Loucy (cell line): Measurements from ENCODE around the gene LAMB4.

ENCODE experiments used
- H2AFZ ChIP-seq: fragments of 200-600 bp; sonication (generic); 2 replicates; pipeline ENCODE4 v1.6.0; 2016; ENCODE audit warnings: antibody characterized with exemption, mild to moderate bottlenecking, low read length, moderate library complexity
- H3F3A ChIP-seq: fragments of 200-600 bp; 2 replicates; pipeline ENCODE4 v1.6.0; 2016; ENCODE audit warnings: antibody characterized with exemption, low read depth, mild to moderate bottlenecking
- H3K27me3 ChIP-seq: fragments of 200-600 bp; sonication (generic); 2 replicates; pipeline ENCODE4 v1.6.1; 2014; ENCODE audit warnings: low read length, mild to moderate bottlenecking; ENCODE audit not compliant: insufficient read depth, poor library complexity, severe bottlenecking
- H3K36me3 ChIP-seq: fragments of 200-600 bp; sonication (generic); 2 replicates; pipeline ENCODE4 v1.6.1; 2016; ENCODE audit warnings: low read length; ENCODE audit not compliant: insufficient read depth
- H3K4me1 ChIP-seq: fragments of 200-600 bp; sonication (generic); 2 replicates; pipeline ENCODE4 v1.5.1; 2014; ENCODE audit warnings: low read length, mild to moderate bottlenecking; ENCODE audit not compliant: insufficient read depth, poor library complexity, severe bottlenecking
- H3K4me2 ChIP-seq: fragments of 200-600 bp; sonication (generic); 2 replicates; pipeline ENCODE4 v1.6.0; 2014; ENCODE audit warnings: antibody characterized with exemption, low read length, low read depth, mild to moderate bottlenecking; ENCODE audit not compliant: poor library complexity, severe bottlenecking
- H3K4me3 ChIP-seq: fragments of 200-600 bp; sonication (generic); 2 replicates; pipeline ENCODE4 v1.5.1; 2014; ENCODE audit warnings: low read length, mild to moderate bottlenecking, mixed read lengths; ENCODE audit not compliant: poor library complexity, severe bottlenecking
- H3K79me2 ChIP-seq: fragments of 200-600 bp; sonication (generic); 2 replicates; pipeline ENCODE4 v1.6.1; 2014; ENCODE audit warnings: low read length; ENCODE audit not compliant: insufficient read depth
- H3K9ac ChIP-seq: fragments of 200-600 bp; sonication (generic); 2 replicates; pipeline ENCODE4 v1.6.0; 2014; ENCODE audit warnings: mild to moderate bottlenecking, low read depth, low read length, moderate library complexity; ENCODE audit not compliant: poor library complexity, severe bottlenecking
- H3K9me2 ChIP-seq: fragments of 200-600 bp; sonication (generic); replicated peaks from 2 replicates; pipeline ENCODE4 v1.6.1; 2016; ENCODE audit warnings: low read depth, low read length, mixed read lengths
- H3K9me3 ChIP-seq: fragments of 200-600 bp; sonication (generic); 2 replicates; pipeline ENCODE4 v1.6.1; 2014; ENCODE audit warnings: mild to moderate bottlenecking, antibody characterized with exemption, low read length, low read depth; ENCODE audit not compliant: insufficient read depth
- H4K20me1 ChIP-seq: fragments of 200-600 bp; sonication (generic); 2 replicates; pipeline ENCODE4 v1.6.0; 2014; ENCODE audit warnings: antibody characterized with exemption, low read length, mild to moderate bottlenecking; ENCODE audit not compliant: insufficient read depth, poor library complexity, severe bottlenecking
- EZH2phosphoT487 ChIP-seq: fragments of 200-600 bp; IDR thresholded peaks from 2 replicates; pipeline ENCODE4 v1.6.1; 2018; ENCODE audit warnings: antibody characterized with exemption, mild to moderate bottlenecking, moderate library complexity, borderline replicate concordance
- TF ChIP-seq, protein P1 (sequence below): fragments of 200-600 bp; sonication (generic); conservative IDR thresholded peaks from 2 replicates; pipeline ENCODE4 v1.5.1; 2014; ENCODE audit warnings: mild to moderate bottlenecking, antibody characterized with exemption, low read length

LAMB4 gene

DNA sequence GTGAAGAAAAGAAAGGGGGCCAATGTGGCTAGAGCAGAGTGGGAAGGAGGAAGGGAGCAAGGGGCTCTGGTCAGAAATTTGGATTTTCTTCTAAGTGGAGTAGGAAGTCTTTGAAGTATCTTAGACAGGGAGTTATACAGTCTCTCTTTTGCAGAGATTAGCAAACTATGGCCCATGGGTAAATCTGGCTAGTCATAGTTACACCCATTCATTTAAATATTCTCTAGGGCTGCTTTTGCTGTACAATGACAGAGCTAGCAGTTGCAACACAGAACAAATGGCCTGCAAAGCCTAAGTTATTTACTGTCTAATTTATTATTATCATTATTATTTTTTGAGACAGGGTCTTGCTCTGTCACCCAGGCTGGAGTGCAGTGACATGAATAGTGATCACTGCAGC, 10.5 kb upstream of the LAMB4 start:
- no peaks in the 10 kb centered on the region for H3K9me2 ChIP-seq
- no peaks in the 10 kb centered on the region for H4K20me1 ChIP-seq
- no peak overlapping the region for H2AFZ ChIP-seq
- H3F3A ChIP-seq = no peaks in the 10 kb centered on the region
- H3K4me3 ChIP-seq = no peak overlapping the region
- no peaks in the 10 kb centered on the region for H3K79me2 ChIP-seq
- no peak overlapping the region for H3K9ac ChIP-seq
- H3K27me3 ChIP-seq = no peaks in the 10 kb centered on the region
- H3K9me3 ChIP-seq = no peaks in the 10 kb centered on the region
- H3K4me1 ChIP-seq = no peaks in the 10 kb centered on the region
- no peaks in the 10 kb centered on the region for H3K36me3 ChIP-seq
- TF ChIP-seq, protein P1, sequence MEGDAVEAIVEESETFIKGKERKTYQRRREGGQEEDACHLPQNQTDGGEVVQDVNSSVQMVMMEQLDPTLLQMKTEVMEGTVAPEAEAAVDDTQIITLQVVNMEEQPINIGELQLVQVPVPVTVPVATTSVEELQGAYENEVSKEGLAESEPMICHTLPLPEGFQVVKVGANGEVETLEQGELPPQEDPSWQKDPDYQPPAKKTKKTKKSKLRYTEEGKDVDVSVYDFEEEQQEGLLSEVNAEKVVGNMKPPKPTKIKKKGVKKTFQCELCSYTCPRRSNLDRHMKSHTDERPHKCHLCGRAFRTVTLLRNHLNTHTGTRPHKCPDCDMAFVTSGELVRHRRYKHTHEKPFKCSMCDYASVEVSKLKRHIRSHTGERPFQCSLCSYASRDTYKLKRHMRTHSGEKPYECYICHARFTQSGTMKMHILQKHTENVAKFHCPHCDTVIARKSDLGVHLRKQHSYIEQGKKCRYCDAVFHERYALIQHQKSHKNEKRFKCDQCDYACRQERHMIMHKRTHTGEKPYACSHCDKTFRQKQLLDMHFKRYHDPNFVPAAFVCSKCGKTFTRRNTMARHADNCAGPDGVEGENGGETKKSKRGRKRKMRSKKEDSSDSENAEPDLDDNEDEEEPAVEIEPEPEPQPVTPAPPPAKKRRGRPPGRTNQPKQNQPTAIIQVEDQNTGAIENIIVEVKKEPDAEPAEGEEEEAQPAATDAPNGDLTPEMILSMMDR = no peak
- no peak for TF ChIP-seq EZH2phosphoT487
- no peak overlapping the region for H3K4me2 ChIP-seq

DNA sequence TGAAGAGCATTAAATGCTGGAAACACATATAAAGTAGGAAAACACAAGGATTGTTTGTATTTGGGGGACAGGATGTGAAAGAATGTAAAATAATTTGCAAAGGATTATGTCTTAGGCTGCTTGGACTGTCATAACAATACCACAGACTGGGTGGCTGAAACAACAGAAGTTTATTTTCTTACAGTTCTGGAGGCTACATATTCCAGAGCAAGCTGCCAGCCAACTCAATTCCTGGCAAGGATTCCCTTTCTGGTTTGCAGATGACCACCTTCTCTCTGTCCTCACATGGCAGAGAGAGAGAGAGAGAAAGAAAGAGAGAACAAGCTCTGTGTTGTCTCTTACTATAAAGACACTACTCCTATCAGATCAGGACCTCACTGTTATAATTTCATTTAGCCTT, 8.8 kb upstream of the LAMB4 start:
- Histone ChIP-seq H3K4me3 (no peak overlapping the region), H3K9me3 (no peaks in the 10 kb centered on the region), H3K9me2 (no peaks in the 10 kb centered on the region), H3K4me1 (no peaks in the 10 kb centered on the region), H3K36me3 (no peaks in the 10 kb centered on the region), H2AFZ (no peak overlapping the region), H3F3A (no peaks in the 10 kb centered on the region), H3K4me2 (no peak overlapping the region), H3K79me2 (no peaks in the 10 kb centered on the region), H3K27me3 (no peaks in the 10 kb centered on the region), H3K9ac (no peak overlapping the region), H4K20me1 (no peaks in the 10 kb centered on the region)
- TF ChIP-seq EZH2phosphoT487 = no peak
- TF ChIP-seq, protein P1 = no peak

DNA sequence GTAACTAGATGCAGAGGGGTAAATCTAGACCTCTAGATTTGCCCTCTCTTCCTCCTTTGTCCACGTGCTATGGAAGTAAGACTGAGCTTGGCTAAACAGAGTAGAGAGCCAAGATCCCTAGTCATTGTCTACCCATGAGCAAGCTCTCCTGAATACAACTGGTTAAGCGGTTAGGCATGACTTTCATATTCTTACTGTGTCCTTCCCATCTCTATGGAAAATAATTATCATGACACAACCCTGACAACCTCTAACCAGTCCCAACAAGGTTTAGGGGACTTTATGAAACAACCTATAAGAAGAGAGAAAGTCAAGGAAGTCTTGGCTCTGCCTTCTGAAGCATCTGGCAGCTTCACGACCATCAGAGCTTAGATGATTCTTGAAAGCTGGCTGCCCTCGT, 7.8 kb upstream of the LAMB4 start:
- no peaks in the 10 kb centered on the region for H3K36me3 ChIP-seq
- H3K4me3 ChIP-seq = no peak overlapping the region
- no peak overlapping the region for H2AFZ ChIP-seq
- H3K4me1 ChIP-seq = no peaks in the 10 kb centered on the region
- TF ChIP-seq, protein P1 = no peak
- TF ChIP-seq EZH2phosphoT487 = no peak
- H3K4me2 ChIP-seq = no peak overlapping the region
- H4K20me1 ChIP-seq = no peaks in the 10 kb centered on the region
- no peaks in the 10 kb centered on the region for H3K9me2 ChIP-seq
- H3K9me3 ChIP-seq = no peaks in the 10 kb centered on the region
- no peak overlapping the region for H3K9ac ChIP-seq
- no peaks in the 10 kb centered on the region for H3F3A ChIP-seq
- no peaks in the 10 kb centered on the region for H3K27me3 ChIP-seq
- H3K79me2 ChIP-seq = no peaks in the 10 kb centered on the region
